ENCODE data around the gene TICAM2.

DNA sequence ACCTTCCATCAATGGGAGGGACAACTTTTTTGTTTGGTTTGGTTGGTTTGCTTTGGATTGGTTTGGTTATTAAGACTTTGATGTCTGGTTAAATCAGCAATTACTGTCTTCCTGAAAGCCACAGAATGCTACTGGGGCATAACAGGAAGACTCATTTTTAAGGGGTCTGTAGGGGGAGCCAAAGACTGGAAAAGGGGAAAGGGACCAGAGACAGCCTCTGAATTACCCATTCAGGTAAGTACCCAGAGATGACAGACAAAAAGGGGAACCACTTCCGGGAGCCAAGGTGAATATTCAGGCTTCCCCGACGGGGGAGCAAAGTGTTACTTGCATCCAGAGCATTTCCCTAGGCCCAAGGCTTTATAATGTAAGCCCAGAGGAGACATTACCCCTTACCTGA is 53.1 kb downstream of the TICAM2 start:
- no peak for TF ChIP-seq EZH2 (IDR thresholded peaks at IDR 0.05; ENCODE audit: borderline replicate concordance, low read depth, low read length, severe bottlenecking)
- TF ChIP-seq, protein P1, sequence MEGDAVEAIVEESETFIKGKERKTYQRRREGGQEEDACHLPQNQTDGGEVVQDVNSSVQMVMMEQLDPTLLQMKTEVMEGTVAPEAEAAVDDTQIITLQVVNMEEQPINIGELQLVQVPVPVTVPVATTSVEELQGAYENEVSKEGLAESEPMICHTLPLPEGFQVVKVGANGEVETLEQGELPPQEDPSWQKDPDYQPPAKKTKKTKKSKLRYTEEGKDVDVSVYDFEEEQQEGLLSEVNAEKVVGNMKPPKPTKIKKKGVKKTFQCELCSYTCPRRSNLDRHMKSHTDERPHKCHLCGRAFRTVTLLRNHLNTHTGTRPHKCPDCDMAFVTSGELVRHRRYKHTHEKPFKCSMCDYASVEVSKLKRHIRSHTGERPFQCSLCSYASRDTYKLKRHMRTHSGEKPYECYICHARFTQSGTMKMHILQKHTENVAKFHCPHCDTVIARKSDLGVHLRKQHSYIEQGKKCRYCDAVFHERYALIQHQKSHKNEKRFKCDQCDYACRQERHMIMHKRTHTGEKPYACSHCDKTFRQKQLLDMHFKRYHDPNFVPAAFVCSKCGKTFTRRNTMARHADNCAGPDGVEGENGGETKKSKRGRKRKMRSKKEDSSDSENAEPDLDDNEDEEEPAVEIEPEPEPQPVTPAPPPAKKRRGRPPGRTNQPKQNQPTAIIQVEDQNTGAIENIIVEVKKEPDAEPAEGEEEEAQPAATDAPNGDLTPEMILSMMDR (IDR thresholded peaks at IDR 0.05; ENCODE audit: borderline replicate concordance, extremely low read depth, low read length, poor library complexity, severe bottlenecking): peak; percentile 63

All from DND-41 (cell line).